Uterus (tissue), 2 donors: ENCODE data around the gene MUC2.

Experiments used
- CTCF ChIP-seq, 4 experiments: fragments of 200-600 bp in 2 of 4; fragments of 450-650 bp in 2 of 4; sonication (generic) in 2 of 4; IDR thresholded peaks; one replicate each; pipeline ENCODE4 v1.5.1; 2016 to 2019; ENCODE audit warnings: antibody characterized with exemption in 4 of 4, mild to moderate bottlenecking in 2 of 4, moderate library complexity in 1 of 4
- POLR2A ChIP-seq, 2 donors: fragments of 450-650 bp; IDR thresholded peaks; one replicate each; pipeline ENCODE4 v1.6.1; 2016; ENCODE audit warnings: antibody characterized with exemption in 2 of 2, mild to moderate bottlenecking in 1 of 2, moderate library complexity in 1 of 2

- TF ChIP-seq POLR2A (IDR thresholded peaks at IDR 0.05) (no peak), CTCF (IDR thresholded peaks at IDR 0.05) (no peak)
These were observed 49.1 kb upstream of the MUC2 start for GRCh38 chr11:1025410-1026162.
